ENCODE measurements around the gene ROR2. TPM values are rescaled to one million over a fixed set of nuclear protein-coding genes. Genes with fewer than 3 reads are reported as not detected.
"Not testable (repeated sequence)": the region's sequence is repeated elsewhere in the genome, so short reads cannot be mapped to it uniquely, and the experiment has no call there.

The ROR2 gene
- total RNA-seq, 2 donors from 2014 or later = 0.21 to 0.68 TPM

DNA sequence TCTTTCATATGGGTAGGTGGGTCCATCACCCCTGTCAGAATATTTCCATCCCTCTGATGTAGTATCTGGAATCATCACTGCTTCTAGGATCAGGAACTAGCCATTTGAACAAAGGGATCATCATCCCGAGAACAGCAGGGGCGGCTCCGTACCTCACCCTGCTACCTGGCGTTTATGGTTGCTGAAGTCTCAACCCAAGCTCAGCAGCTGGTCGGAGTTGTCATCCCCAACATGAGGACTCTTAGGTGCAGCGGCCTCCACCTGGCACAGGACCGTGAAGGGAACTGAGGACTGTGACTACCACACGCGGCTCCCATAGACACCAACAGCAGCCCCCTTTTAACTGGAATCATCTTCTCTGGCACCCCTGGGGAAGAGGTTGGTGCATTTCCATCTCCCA, 35.1 kb downstream of the ROR2 start:
- Histone ChIP-seq H3K27me3 (replicated peaks; ENCODE audit: insufficient read depth) (no peaks in the 10 kb centered on the region), H3K36me3 (no peaks in the 10 kb centered on the region), H3K27ac (no peak overlapping the region), H3K4me1 (ENCODE audit: control insufficient read depth in 1 of 2, low read depth in 2 of 2) (no peaks in the 10 kb centered on the region), H3K9me3 (no peaks in the 10 kb centered on the region), H3K4me3 (no peak overlapping the region)
- DNase-seq (ENCODE audit: low spot score) (no peak), ATAC-seq (ENCODE audit: insufficient number of reproducible peaks, low FRiP score, low read depth) (no peak)
- no peak for TF ChIP-seq CTCF (IDR thresholded peaks at IDR 0.05)

DNA sequence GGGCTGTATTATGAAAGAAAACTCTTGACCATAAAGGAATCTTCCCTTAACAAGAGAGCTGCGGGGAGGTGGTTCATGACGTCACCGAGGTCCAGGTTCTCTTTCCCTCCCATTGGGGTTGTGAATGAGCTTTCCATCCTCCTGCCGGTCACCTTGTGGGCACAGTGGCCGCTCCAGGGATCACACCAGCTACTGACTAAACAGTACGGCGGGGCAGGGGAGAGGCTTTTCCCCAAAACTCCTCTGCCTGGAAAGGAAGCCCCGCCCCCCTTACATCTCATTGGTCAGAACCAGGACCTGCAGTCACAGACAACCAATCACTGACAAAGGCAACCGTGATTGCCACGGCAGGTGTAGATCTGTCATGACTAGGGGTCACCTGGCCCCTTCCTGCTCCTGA, 35.6 kb downstream of the ROR2 start:
- no peak overlapping the region for H3K27ac ChIP-seq
- no peak overlapping the region for H3K4me3 ChIP-seq
- no peaks in the 10 kb centered on the region for H3K4me1 ChIP-seq (ENCODE audit: control insufficient read depth in 1 of 2, low read depth in 2 of 2)
- no peak for DNase-seq (ENCODE audit: low spot score)
- H3K9me3 ChIP-seq = no peaks in the 10 kb centered on the region
- TF ChIP-seq CTCF (IDR thresholded peaks at IDR 0.05) = no peak
- no peak for ATAC-seq (ENCODE audit: insufficient number of reproducible peaks, low FRiP score, low read depth)
- H3K36me3 ChIP-seq = no peaks in the 10 kb centered on the region
- H3K27me3 ChIP-seq (replicated peaks; ENCODE audit: insufficient read depth) = no peaks in the 10 kb centered on the region

DNA sequence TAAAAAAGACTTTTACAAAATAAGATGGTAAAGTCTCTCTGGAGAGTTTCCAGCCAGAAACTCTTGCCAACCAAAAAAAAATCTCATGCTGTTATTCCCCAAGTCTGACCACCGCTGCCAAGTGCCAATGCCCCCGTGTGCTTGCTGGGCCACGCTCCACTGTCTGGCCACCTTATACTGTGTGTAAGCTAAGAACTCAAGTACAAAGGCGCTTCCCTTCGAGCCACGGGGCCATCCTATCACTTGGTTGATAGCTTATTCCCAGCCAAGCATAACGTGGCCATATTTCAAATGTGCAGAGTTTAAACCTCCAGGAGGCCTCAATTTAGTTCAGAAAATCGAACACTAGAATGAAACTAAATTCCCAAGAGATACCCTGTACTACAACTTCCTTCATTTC, 36.0 kb downstream of the ROR2 start:
- no peak overlapping the region for H3K27ac ChIP-seq
- no peak for TF ChIP-seq CTCF (IDR thresholded peaks at IDR 0.05)
- H3K4me1 ChIP-seq (ENCODE audit: control insufficient read depth in 1 of 2, low read depth in 2 of 2) = no peaks in the 10 kb centered on the region

GRCh38 chr9:91913096-91913495, 36.9 kb downstream of the ROR2 start:
- Histone ChIP-seq H3K4me1 (ENCODE audit: control insufficient read depth in 1 of 2, low read depth in 2 of 2) (no peaks in the 10 kb centered on the region), H3K36me3 (no peaks in the 10 kb centered on the region), H3K9me3 (no peaks in the 10 kb centered on the region), H3K27ac (no peak overlapping the region), H3K4me3 (no peak overlapping the region), H3K27me3 (replicated peaks; ENCODE audit: insufficient read depth) (no peaks in the 10 kb centered on the region)
- DNase-seq (ENCODE audit: low spot score) = no peak
- ATAC-seq (ENCODE audit: insufficient number of reproducible peaks, low FRiP score, low read depth) = no peak
- no peak for TF ChIP-seq CTCF (IDR thresholded peaks at IDR 0.05)

More for the DNA sequence above, 36.0 kb downstream of the ROR2 start:
- Histone ChIP-seq H3K4me3 (no peak overlapping the region), H3K9me3 (no peaks in the 10 kb centered on the region), H3K36me3 (no peaks in the 10 kb centered on the region), H3K27me3 (replicated peaks; ENCODE audit: insufficient read depth) (no peaks in the 10 kb centered on the region)
- ATAC-seq (ENCODE audit: insufficient number of reproducible peaks, low FRiP score, low read depth) (no peak), DNase-seq (ENCODE audit: low spot score) (no peak)

DNA sequence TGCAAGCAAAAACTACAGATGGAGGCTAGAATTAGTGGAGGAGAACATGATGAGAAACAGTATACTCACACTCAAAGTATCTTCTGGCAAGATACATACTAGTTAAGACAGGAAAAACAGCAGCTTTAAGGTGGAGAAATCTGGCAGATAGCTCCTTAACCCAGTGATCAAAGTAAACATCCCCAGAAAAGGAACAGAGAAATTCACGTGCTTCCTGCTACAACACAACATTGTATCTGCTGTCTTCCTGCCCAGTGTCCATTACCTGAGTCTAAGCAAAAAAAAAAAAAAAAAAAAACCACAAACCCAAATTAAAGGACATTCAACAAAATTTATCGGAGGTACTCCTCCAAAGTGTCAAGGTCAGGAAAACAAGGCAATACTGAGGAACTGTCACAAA, 38.4 kb downstream of the ROR2 start:
- no peak overlapping the region for H3K27ac ChIP-seq
- H3K4me3 ChIP-seq = no peak overlapping the region
- no peaks in the 10 kb centered on the region for H3K4me1 ChIP-seq (ENCODE audit: control insufficient read depth in 1 of 2, low read depth in 2 of 2)
- DNase-seq (ENCODE audit: low spot score) (no peak), ATAC-seq (ENCODE audit: insufficient number of reproducible peaks, low FRiP score, low read depth) (no peak)
- no peak for TF ChIP-seq CTCF (IDR thresholded peaks at IDR 0.05)
- no peaks in the 10 kb centered on the region for H3K27me3 ChIP-seq (replicated peaks; ENCODE audit: insufficient read depth)
- H3K9me3 ChIP-seq = no peaks in the 10 kb centered on the region
- no peaks in the 10 kb centered on the region for H3K36me3 ChIP-seq

GRCh38 chr9:91909256-91909655, 40.8 kb downstream of the ROR2 start:
- not testable (repeated sequence) for H3K9me3 ChIP-seq; DNase-seq (ENCODE audit: low spot score); H3K36me3 ChIP-seq; H3K4me1 ChIP-seq (ENCODE audit: control insufficient read depth in 1 of 2, low read depth in 2 of 2); H3K27ac ChIP-seq; H3K27me3 ChIP-seq (replicated peaks; ENCODE audit: insufficient read depth); H3K4me3 ChIP-seq; ATAC-seq (ENCODE audit: insufficient number of reproducible peaks, low FRiP score, low read depth)

Measured in thoracic aorta (tissue), 2 donors.